GM12864 (cell line): ENCODE measurements around the gene TRIM74.
"Not testable (repeated sequence)": the region's sequence is repeated elsewhere in the genome, so short reads cannot be mapped to it uniquely, and the experiment has no call there.

ENCODE experiments used
- DNase-seq: peaks from one replicate; pipeline ENCODE4 v3.0.0-alpha.2; 2011; ENCODE audit warnings: low read depth
- H3K4me3 ChIP-seq: 2 replicates; pipeline ENCODE4 v1.5.1; 2011; ENCODE audit warnings: mild to moderate bottlenecking, low read depth, low read length, control low read depth

Gene TRIM74

DNA sequence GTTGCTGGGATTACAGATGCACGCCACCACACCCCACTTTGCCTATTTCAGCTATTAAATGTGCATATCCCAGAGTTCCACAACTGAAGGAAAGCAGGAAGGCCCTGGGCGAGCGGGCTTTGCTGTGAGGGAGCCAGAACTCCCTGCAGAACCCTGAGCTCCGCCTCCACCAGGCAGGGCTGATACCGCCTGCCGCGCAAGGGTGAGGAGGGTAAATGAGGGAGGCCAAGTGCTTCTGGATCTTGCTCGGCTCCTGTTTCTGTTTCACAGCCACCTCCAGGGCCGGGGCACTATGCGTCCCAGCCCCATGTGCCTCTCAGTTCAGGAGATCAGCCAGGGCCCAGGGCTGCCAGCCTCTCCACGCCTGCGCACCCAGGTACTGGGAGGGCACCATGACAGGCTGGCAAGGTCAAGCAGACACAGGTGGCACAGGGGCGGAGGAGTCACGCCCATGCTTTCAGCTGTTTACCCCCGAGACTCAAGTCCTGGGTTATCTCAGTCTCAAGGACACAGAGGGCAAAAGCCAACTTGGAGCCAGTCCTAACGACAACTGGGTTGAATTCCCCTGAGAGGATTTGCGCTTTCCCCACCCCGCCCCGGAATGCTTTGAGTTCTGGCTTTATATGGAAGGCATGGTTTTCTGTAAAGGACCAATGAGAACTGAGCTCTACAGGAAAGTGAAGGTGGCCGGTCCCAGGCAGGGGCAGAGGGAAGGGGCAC lies 8.5 kb downstream of the TRIM74 start:
- not testable (repeated sequence) for H3K4me3 ChIP-seq, DNase-seq

DNA sequence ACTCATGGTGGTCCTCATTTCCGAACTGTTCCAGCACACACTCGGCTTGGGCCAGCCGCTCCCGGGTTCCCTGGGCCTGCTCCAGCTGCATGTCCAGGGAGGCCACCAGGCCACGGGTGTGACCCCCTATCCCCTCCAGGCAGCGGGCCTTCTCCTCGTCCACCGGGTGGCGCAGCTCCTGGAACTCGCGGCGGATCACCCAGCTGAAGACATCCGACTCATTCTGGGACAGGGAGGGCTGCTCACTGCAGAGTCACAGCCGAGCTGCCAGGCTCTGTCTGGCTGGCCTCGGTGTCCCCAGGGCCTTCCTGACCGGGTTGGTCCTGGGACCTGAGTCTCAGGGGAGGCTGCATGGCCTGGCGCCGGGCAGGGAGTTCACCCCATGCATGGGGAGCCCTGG lies 9.2 kb downstream of the TRIM74 start:
- DNase-seq, H3K4me3 ChIP-seq: not testable (repeated sequence)

DNA sequence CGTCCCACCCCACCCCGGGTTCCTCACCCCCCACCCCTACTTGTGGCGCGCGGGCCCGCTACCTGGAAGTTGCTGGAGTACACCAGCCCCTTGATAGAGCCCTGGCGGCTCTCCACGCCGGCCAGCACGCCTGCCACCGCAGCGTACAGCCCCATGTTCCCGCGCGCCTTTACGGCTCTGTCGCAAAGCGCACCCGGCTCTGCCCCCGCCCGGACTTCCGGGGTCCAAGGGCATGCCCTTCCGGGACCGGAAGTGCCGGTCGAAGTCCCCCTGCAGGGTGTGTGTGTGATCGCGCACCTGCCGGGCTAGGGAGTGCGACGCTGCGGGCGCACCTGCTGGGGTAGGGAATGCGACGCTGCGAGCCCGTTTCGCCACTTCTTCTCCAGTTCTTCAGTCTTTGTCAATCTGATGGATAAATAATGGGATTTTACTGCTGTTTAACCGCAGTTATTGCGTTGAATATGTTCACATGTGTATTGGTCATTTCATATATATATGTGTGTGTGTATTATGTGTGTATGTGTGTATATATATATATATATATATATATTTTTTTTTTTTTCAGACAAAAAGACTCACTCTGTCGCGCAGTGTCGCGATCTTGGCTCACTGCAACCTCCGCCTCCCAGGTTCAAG lies 14.6 kb downstream of the TRIM74 start:
- DNase-seq, result not testable (repeated sequence)

DNA sequence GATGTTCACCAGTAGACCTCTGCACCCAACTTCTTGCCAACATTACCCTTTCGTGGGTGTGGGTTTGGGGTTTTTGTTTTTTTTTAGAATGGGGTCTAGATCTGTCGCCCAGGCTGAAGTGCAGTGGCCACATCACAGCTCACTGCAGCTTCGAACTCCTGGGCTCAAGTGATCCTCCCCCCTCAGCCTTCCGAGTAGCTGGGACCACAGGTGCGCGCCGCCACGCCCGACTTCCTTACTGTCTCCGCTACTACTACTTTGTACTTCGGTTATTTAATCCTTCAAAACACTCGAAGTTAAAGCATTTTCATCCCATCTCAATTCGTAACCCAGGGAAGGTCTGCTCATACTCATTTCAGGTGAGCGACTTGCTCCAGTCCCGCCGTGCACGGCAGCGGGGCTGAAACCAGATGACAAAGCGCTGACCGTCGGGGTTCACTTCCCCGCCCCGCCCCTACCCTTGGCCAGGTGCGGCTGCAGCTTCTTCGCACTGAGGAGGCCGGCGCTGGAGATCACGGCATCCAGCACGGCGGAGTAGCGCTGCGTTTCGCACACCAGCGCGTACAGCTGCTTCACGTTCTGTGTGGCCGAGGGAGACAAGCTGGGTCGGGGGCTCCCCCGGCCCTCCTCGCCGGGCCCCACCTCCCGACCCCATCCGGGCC lies 15.2 kb downstream of the TRIM74 start:
- not testable (repeated sequence) for DNase-seq
- H3K4me3 ChIP-seq, result peak overlapping the region; percentile 50

More for the DNA sequence above, 14.6 kb downstream of the TRIM74 start:
- not testable (repeated sequence) for H3K4me3 ChIP-seq

DNA sequence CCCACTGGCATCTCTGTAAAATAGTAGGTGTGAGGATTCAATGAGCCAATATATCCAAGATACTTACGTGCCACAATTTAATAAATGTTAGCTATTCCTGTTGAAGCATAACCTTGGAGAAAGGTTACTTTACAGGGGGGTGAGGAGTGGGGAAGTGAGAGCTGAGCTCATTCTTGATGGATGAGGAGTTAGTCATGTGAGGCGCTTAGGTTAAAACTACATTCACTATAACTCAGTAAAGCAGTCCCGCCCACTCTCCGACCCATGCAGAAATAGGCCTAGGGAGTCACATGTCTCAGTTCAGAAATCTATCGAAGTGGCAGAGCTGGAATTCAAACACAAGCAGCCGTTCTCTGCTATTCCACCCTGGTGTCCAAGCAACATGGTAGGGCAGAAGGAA lies 18.8 kb downstream of the TRIM74 start:
- H3K4me3 ChIP-seq, DNase-seq: not testable (repeated sequence)

DNA sequence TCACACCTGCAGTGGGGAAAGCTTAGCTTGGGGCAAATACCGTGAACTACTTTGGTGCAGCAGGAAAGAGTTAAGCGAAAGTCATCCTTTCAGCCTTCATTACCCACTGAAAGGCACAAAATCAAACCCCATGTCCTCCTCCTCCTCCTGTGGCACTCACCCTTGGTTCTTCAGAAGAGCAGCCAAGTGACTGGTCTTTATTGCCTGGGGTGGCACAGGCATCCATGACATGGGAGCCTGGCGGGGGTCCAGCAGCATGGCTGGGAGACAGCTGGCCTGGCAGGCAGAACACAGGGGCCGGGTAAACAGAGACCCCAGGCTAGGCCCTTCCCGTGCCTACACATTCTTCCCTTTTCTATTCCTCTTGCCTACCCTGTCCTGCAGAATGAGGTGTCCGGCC lies 19.6 kb downstream of the TRIM74 start:
- not testable (repeated sequence) for H3K4me3 ChIP-seq, DNase-seq

DNA sequence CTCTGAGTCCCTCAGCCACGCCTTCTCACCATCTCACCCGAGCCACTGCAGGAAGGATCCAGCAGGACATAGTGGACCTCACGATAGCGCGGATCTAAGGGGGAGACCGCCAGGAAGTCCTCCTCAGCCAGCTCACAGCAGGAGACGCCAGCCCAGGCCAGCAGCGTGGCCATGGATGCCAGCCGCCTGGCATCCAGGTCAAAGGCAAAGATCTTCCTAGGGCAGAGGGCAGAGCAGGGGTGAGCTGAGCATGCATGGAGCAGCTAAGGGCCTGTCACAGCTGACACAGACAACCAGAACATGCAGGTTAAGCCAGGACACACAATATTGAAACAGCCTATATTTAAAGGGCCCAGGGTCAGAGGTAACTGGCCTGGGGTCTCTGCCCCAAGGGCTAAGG lies 20.0 kb downstream of the TRIM74 start:
- H3K4me3 ChIP-seq, DNase-seq: not testable (repeated sequence)

DNA sequence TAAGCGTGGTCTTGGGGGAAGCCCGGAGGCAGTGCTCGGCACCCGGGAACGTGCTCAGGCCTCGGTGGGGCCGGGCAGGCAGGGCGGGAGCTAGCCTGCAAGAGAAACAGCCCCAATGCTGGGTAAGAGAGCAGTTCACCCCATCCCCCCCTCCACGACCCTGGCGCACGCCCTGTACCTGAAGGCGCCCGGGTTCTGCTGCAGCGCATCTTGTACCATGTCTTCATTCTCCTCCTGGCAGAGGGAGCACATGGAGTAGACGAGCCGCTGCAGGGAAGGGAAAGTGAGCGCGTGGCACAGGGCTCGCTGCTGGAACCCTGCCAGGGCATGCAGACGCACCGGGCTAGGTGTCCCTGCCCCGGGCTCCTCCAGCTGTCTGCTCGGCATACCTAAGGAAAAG lies 20.6 kb downstream of the TRIM74 start:
- H3K4me3 ChIP-seq, DNase-seq: not testable (repeated sequence)

DNA sequence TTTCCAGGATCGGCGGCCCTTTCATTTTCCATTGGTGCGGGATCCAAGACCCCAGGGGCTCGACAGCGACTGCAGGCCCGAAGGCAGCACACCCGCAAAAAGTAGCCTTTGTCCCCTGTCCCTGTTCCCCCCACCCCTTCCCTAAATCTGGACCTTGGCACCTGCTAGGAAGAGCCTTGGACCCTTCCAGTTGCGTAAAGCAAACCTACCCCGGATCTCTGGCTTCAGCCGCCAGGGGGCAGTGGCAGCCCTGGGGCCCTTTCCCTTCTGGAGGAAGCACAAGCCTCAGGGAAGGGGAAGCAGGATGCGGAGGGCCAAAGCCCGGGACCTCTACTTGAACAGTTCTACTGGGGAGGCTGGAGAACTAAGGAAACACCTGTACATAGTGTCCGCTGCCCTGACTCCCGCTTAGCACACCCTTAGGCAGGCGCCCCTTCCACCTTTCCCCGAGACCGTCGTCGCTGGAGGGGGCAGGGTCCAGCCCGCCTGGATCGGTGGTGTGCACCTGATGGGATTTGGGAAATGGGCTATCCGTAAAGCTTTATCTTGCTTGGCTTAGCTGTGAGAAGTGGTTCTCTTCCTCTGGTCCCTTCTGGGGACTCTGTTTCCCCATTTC lies 23.0 kb downstream of the TRIM74 start:
- DNase-seq, result not testable (repeated sequence)

DNA sequence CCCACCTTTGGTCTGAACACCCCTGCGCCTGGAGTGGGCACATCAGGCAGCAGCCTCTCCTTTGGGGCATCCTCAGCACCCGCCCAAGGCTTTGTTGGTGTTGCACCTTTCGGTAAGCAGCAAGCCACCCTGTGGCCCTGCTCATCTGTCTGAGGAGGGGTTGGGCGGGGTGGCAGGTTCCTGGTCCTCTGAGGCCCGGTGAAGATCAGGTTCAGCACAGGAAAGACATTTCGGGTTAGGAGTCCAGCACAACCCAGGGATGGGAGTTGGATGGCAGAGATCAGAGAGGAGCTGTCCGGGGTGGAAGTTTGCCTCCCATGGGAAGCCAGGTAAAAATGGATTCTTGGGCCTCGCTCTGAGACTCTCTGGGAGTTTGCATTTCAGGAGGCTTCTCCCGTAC lies 23.7 kb downstream of the TRIM74 start:
- not testable (repeated sequence) for DNase-seq, H3K4me3 ChIP-seq

More for the DNA sequence above, 23.0 kb downstream of the TRIM74 start:
- H3K4me3 ChIP-seq, result not testable (repeated sequence)

DNA sequence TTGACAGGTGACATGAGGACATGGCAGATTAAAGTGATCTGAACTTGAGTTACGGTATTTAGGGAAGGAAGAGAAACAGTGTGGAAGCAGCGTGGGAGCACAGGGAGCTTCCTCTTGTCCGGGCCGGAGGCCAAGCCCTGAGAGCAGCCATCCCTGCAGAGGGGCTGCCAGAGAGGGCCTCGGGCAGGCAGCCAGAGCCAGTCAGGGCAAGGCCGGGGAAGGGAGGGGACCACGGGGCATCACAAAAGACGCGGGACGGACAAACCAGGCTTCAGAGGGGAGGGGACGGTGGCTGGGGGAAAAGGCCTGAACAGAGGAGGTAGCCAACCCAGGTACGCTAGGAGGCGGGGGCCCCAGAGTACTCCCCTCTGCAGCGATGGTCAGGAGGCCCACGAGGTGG lies 24.3 kb downstream of the TRIM74 start:
- not testable (repeated sequence) for DNase-seq, H3K4me3 ChIP-seq

DNA sequence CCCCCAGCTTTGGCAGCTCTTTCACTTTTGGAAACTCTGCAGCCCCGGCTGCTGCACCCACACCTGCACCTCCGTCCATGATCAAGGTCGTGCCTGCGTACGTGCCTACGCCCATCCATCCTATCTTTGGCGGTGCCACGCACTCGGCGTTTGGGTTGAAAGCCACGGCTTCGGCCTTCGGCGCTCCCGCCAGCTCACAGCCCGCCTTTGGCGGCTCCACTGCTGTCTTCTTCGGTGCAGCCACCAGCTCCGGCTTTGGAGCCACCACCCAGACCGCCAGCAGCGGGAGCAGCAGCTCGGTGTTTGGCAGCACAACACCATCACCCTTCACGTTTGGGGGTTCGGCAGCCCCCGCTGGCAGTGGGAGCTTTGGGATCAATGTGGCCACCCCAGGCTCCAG lies 26.3 kb downstream of the TRIM74 start:
- not testable (repeated sequence) for H3K4me3 ChIP-seq, DNase-seq

DNA sequence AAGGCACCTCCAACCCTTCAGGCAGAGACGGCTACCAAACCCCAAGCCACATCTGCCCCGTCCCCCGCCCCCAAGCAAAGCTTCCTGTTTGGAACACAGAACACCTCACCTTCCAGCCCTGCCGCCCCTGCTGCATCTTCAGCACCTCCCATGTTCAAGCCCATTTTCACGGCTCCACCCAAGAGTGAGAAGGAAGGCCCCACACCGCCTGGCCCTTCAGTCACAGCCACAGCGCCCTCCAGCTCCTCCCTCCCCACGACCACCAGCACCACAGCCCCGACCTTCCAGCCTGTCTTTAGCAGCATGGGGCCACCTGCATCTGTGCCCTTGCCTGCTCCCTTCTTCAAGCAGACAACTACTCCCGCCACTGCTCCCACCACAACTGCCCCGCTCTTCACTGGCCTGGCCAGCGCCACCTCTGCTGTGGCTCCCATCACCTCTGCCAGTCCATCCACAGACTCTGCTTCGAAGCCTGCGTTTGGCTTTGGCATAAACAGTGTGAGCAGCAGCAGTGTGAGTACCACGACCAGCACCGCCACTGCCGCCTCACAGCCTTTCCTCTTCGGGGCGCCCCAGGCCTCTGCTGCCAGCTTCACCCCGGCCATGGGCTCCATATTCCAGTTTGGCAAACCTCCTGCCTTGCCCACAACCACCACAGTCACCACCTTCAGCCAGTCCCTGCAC lies 27.1 kb downstream of the TRIM74 start:
- not testable (repeated sequence) for H3K4me3 ChIP-seq, DNase-seq

DNA sequence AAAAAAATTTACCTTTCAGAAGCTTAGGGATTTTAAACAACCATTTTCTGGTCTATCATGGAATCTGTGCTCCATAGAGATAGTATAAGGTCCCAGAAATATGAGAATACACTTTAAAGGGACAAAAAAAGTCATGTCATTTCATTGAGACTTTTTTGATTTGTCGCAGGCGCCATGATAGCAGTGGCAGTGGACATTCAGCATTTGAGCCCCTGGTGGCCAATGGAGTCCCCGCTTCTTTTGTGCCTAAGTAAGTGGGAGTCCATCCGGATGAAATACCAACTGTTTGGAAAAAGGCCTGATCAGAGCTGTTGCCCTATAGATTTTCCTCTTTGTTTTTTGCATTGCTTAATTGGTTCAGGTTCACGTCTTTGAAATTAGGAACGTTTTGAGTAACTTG lies 41.0 kb downstream of the TRIM74 start:
- not testable (repeated sequence) for H3K4me3 ChIP-seq, DNase-seq

DNA sequence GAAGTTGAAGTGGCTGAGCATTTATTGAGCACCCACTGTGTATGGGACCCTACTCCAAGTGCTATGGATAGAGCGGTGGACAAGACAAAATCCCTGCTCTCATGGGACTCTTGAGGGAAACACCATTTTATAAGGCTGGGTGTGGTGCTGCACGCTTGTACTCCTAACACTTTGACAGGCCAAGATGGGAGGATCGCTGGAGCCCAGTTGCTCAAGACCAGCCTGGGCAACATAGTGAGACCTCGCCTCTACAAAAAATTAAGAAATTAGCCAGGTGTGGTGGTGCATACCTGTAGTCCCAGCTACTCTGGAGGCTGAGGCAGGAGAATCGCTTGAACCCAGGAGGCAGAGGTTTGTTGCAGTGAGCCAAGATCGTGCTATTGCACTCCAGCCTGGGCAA lies 41.5 kb downstream of the TRIM74 start:
- not testable (repeated sequence) for DNase-seq, H3K4me3 ChIP-seq
